ENCODE results near the gene RC3H1. TPM values are rescaled to one million over a fixed set of nuclear protein-coding genes. Genes with fewer than 3 reads are reported as not detected.

Gene RC3H1
- total and polyA plus RNA-seq, 4 donors = 4.5 to 51.7 (median 19.7) TPM

DNA sequence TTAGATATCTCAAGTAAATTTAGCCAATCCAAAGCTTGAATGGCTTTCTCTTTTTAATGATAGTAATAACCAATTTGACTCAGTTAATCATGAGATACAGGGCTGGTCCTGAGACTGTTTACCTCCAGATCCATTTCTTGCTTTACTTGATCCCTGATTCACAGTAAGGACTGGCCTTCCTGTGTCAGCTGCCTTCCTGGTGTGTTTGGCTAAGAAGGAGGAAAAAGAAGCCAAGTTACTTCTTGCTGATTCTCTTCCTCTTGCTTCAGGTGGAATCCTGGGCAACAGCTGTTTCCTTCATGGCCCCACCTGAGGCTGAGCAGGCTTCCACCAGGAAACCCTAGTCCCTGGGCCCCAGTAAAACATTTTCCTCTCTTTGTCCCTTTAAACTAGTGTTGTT, 14.6 kb upstream of the RC3H1 start:
- Histone ChIP-seq H3K4me3 (ENCODE audit: low read length in 2 of 2) (no peak overlapping the region), H3K9me3 (ENCODE audit: control insufficient read depth, low read length) (no peaks in the 10 kb centered on the region), H3K4me1 (ENCODE audit: control insufficient read depth in 1 of 2, insufficient read depth in 2 of 2, low read length in 2 of 2) (no peaks in the 10 kb centered on the region), H3K27ac (ENCODE audit: low read depth in 1 of 2, low read length in 2 of 2) (no peak overlapping the region), H3K27me3 (ENCODE audit: control insufficient read depth in 1 of 2, insufficient read depth in 2 of 2, low read length in 1 of 2) (no peaks in the 10 kb centered on the region), H3K36me3 (ENCODE audit: control insufficient read depth in 1 of 2, insufficient read depth in 2 of 2, low read length in 1 of 2) (no peaks in the 10 kb centered on the region)
- DNase-seq (no peak), ATAC-seq (ENCODE audit: low FRiP score) (no peak)
- intact Hi-C loops (cut with DNase I) = no loop called here

DNA sequence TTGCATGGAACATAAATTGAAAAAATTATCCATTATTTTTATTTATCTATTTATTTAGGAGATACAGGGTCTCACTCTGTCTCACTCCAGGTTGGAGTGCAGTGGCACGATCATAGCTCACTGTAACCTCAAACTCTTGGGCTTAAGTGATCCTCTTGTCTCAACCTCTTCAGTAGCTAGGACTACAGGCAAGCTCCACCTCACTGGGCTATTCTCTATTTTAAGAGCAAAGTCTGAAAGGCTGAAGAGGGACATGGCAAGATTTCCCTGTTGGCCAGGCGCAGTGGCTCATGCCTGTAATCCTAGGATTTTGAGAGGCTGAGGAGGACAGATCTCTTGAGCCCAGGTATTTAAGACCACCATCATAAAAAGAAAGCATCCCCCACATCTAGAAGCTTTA, 14.0 kb upstream of the RC3H1 start:
- H3K4me1 ChIP-seq (ENCODE audit: control insufficient read depth in 1 of 2, insufficient read depth in 2 of 2, low read length in 2 of 2) = no peaks in the 10 kb centered on the region
- H3K27ac ChIP-seq (ENCODE audit: low read depth in 1 of 2, low read length in 2 of 2) = no peak overlapping the region
- no peak overlapping the region for H3K4me3 ChIP-seq (ENCODE audit: low read length in 2 of 2)
- ATAC-seq (ENCODE audit: low FRiP score) = no peak
- intact Hi-C loops (cut with DNase I) = no loop called here
- 91 to 92% methylated on average over 2 of the region's 2 CpGs for WGBS, 2 donors
- H3K9me3 ChIP-seq (ENCODE audit: control insufficient read depth, low read length) = no peaks in the 10 kb centered on the region
- no peaks in the 10 kb centered on the region for H3K36me3 ChIP-seq (ENCODE audit: control insufficient read depth in 1 of 2, insufficient read depth in 2 of 2, low read length in 1 of 2)
- DNase-seq = no peak
- H3K27me3 ChIP-seq (ENCODE audit: control insufficient read depth in 1 of 2, insufficient read depth in 2 of 2, low read length in 1 of 2) = no peaks in the 10 kb centered on the region

DNA sequence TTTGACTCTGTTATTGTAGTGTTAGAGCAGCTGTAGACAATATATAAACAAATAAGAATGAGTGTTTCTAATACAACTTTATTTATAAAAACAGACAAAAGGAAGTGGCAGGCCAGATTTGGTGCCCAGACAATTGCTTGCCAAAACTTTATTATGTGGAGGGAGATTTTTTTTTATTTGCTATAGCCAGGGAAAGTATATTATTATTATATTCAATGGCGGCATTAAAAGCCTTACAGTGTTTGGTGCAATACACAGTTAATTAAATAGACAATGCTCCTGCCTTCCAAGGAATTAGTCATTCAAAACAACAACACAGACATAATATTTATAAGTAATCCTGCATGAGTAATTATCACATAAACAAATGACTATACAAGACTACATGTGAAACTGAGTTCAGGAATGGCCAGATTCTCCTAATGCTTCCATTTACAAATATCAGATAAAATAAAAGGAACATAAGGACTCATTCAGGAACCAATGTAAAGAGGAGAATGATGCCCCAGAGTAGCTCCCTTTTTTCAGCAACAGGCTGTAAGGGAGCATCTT, 10.6 kb upstream of the RC3H1 start:
- Histone ChIP-seq H3K4me3 (ENCODE audit: low read length in 2 of 2) (no peak overlapping the region), H3K4me1 (ENCODE audit: control insufficient read depth in 1 of 2, insufficient read depth in 2 of 2, low read length in 2 of 2) (no peaks in the 10 kb centered on the region), H3K9me3 (ENCODE audit: control insufficient read depth, low read length) (no peaks in the 10 kb centered on the region), H3K36me3 (ENCODE audit: control insufficient read depth in 1 of 2, insufficient read depth in 2 of 2, low read length in 1 of 2) (no peaks in the 10 kb centered on the region), H3K27me3 (ENCODE audit: control insufficient read depth in 1 of 2, insufficient read depth in 2 of 2, low read length in 1 of 2) (no peaks in the 10 kb centered on the region), H3K27ac (ENCODE audit: low read depth in 1 of 2, low read length in 2 of 2) (no peak overlapping the region)
- WGBS, 2 donors = 92 to 94% methylated on average over 1 of the region's 1 CpG
- intact Hi-C loops (cut with DNase I) = no loop called here
- ATAC-seq (ENCODE audit: low FRiP score) = no peak
- DNase-seq = no peak

DNA sequence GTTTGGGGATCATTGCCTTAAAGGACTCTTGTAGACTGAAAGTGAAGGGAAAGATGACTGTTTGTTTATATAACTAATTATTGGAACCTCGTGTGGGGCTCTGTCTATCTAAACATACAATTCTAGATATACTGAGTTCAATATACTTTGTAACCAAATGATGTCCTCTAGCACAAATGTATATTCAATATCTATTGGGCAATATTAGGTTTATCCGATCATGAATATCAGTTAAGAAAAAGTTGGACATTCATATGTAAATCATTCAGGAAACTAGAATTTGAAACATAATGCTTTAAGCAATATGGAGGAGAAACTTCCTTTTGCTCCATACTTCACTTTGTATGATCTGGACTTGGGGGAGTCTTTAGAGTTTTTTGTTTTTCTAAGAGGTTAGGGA, 8.9 kb upstream of the RC3H1 start:
- 63% methylated on average over 2 of the region's 2 CpGs for WGBS, 2 donors
- Histone ChIP-seq H3K4me3 (ENCODE audit: low read length in 2 of 2) (no peak overlapping the region), H3K9me3 (ENCODE audit: control insufficient read depth, low read length) (no peaks in the 10 kb centered on the region), H3K27ac (ENCODE audit: low read depth in 1 of 2, low read length in 2 of 2) (no peak overlapping the region), H3K36me3 (ENCODE audit: control insufficient read depth in 1 of 2, insufficient read depth in 2 of 2, low read length in 1 of 2) (no peaks in the 10 kb centered on the region), H3K27me3 (ENCODE audit: control insufficient read depth in 1 of 2, insufficient read depth in 2 of 2, low read length in 1 of 2) (no peaks in the 10 kb centered on the region), H3K4me1 (ENCODE audit: control insufficient read depth in 1 of 2, insufficient read depth in 2 of 2, low read length in 2 of 2) (no peaks in the 10 kb centered on the region)
- ATAC-seq (ENCODE audit: low FRiP score) (no peak), DNase-seq (no peak)
- intact Hi-C loops (cut with DNase I) = no loop called here

DNA sequence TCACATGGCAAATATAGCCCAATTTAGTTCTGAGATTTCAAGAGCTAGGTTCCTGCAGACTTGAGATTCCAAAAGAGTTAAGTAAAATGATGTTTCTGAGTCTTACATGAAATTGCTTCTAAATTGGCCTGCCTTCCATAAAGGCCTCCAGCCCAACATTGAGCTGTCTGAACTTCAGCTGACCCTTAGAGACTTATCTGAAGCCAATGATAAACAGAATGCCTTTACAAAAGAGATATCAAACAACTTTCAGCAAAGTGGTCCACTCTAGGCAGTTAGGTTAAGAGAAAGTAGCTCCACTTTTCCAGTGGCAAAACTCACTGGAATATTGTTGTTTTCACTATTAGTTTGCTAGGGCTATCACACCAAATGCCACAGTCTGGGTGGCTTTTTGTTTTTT, 6.3 kb upstream of the RC3H1 start:
- DNase-seq = no peak
- H3K27me3 ChIP-seq (ENCODE audit: control insufficient read depth in 1 of 2, insufficient read depth in 2 of 2, low read length in 1 of 2) = no peaks in the 10 kb centered on the region
- intact Hi-C loops (cut with DNase I) = loop anchor here in 1 of 2 donors (10.0 kb wide), 1 partner anchor 166 kb away; no protein-coding TSS in a partner anchor

DNA sequence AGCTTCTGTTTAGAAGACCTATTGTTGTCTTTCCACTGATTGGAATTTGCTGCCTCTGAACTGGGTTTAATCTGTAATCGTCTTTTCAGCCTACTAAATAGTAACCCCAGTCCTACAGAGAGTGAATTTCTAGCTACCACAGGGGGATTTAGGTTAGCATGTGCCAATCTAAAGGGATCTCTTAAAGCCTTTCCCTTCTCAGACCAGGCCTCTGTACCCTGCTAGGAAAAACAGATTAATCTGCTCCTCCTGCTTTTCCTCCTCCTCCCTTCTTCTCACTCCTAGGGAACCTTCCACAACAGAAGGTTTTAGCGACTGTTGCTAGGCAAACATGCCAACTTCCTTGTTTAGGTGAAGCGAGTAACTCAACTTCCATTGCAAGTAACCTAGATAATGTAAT, 1.3 kb upstream of the RC3H1 start:
- H3K36me3 ChIP-seq (ENCODE audit: control insufficient read depth in 1 of 2, insufficient read depth in 2 of 2, low read length in 1 of 2) = no peaks in the 10 kb centered on the region
- no peak overlapping the region for H3K4me3 ChIP-seq (ENCODE audit: low read length in 2 of 2)
- ATAC-seq (ENCODE audit: low FRiP score) = no peak
- no peak for DNase-seq
- 51% methylated on average over 3 of the region's 3 CpGs for WGBS, 2 donors
- H3K27ac ChIP-seq (ENCODE audit: low read depth in 1 of 2, low read length in 2 of 2) = no peak overlapping the region
- intact Hi-C loops (cut with DNase I) = loop anchor here in 1 of 2 donors (5.0 to 10.0 kb wide), 3 partner anchors 134 to 171 kb away; partner anchors contain the start of genes GAS5, RABGAP1L and ZBTB37
- no peaks in the 10 kb centered on the region for H3K9me3 ChIP-seq (ENCODE audit: control insufficient read depth, low read length)
- H3K4me1 ChIP-seq (ENCODE audit: control insufficient read depth in 1 of 2, insufficient read depth in 2 of 2, low read length in 2 of 2) = peaks cover 0 to 2% of the 10 kb centered on the region in 2 donors
- H3K27me3 ChIP-seq (ENCODE audit: control insufficient read depth in 1 of 2, insufficient read depth in 2 of 2, low read length in 1 of 2) = no peaks in the 10 kb centered on the region

More for the DNA sequence above, 6.3 kb upstream of the RC3H1 start:
- Histone ChIP-seq H3K27ac (ENCODE audit: low read depth in 1 of 2, low read length in 2 of 2) (no peak overlapping the region), H3K36me3 (ENCODE audit: control insufficient read depth in 1 of 2, insufficient read depth in 2 of 2, low read length in 1 of 2) (no peaks in the 10 kb centered on the region), H3K4me1 (ENCODE audit: control insufficient read depth in 1 of 2, insufficient read depth in 2 of 2, low read length in 2 of 2) (no peaks in the 10 kb centered on the region), H3K4me3 (ENCODE audit: low read length in 2 of 2) (no peak overlapping the region), H3K9me3 (ENCODE audit: control insufficient read depth, low read length) (no peaks in the 10 kb centered on the region)
- ATAC-seq (ENCODE audit: low FRiP score) = no peak

DNA sequence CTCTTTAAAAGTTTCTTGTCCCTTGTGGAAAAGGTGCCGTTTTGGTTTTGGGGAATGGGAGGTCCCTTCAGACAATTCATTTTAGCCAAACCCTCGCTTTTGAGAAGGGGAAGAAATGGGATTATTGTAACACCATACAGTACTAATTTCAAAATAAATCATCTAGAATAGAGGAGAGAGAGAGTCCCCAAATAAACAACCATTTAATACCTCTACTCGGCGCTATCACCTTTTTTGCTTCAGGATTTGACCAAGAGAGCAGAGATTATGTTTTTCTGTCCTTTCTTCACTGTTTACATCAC, 770 bp upstream of the RC3H1 start:
- intact Hi-C loops (cut with DNase I) = loop anchor here in 1 of 2 donors (5.0 to 10.0 kb wide), 3 partner anchors 134 to 172 kb away; partner anchors contain the start of genes GAS5, RABGAP1L and ZBTB37
- WGBS, 2 donors = 35 to 37% methylated on average over 4 of the region's 4 CpGs
- Histone ChIP-seq H3K27ac (ENCODE audit: low read depth in 1 of 2, low read length in 2 of 2) (peak overlapping the region; percentile 92 to 97), H3K36me3 (ENCODE audit: control insufficient read depth in 1 of 2, insufficient read depth in 2 of 2, low read length in 1 of 2) (no peaks in the 10 kb centered on the region), H3K4me1 (ENCODE audit: control insufficient read depth in 1 of 2, insufficient read depth in 2 of 2, low read length in 2 of 2) (peaks cover under 1 to 2% of the 10 kb centered on the region in 2 donors), H3K27me3 (ENCODE audit: control insufficient read depth in 1 of 2, insufficient read depth in 2 of 2, low read length in 1 of 2) (no peaks in the 10 kb centered on the region), H3K4me3 (ENCODE audit: low read length in 2 of 2) (peak overlapping the region; percentile 66 to 85), H3K9me3 (ENCODE audit: control insufficient read depth, low read length) (no peaks in the 10 kb centered on the region)
- ATAC-seq (ENCODE audit: low FRiP score) (no peak), DNase-seq (no peak)

DNA sequence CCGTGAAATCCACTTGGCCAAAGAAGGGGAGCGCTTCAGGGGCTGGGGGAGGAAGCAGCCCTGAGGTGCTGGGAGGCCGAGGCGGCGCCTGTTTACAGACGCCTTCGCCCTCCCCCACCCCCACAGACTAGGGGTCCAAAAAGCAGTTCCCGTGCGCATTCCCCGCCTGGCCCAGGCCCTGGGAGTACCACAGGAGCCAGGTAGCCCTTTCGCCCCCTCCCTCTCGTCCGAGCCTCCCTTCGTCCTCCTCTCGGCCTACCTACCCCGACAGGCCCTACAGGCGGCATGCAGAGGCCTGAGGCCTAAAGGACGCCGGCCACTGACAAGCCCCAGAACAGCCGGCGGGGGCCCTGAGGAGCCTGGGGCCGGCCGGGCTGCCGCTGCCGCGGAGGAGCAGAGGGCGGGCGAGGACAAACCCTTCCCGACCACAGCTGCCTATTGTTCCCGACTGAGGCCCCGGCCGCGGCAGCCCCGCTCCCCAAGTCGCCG, 522 bp downstream of the RC3H1 start:
- ATAC-seq (ENCODE audit: low FRiP score) = peak; percentile 83
- Histone ChIP-seq H3K4me3 (ENCODE audit: low read length in 2 of 2) (peak overlapping the region; percentile 66 to 85), H3K27me3 (ENCODE audit: control insufficient read depth in 1 of 2, insufficient read depth in 2 of 2, low read length in 1 of 2) (no peaks in the 10 kb centered on the region), H3K9me3 (ENCODE audit: control insufficient read depth, low read length) (no peaks in the 10 kb centered on the region), H3K4me1 (ENCODE audit: control insufficient read depth in 1 of 2, insufficient read depth in 2 of 2, low read length in 2 of 2) (peaks cover 2 to 6% of the 10 kb centered on the region in 2 donors), H3K27ac (ENCODE audit: low read depth in 1 of 2, low read length in 2 of 2) (peak overlapping the region; percentile 46 to 79), H3K36me3 (ENCODE audit: control insufficient read depth in 1 of 2, insufficient read depth in 2 of 2, low read length in 1 of 2) (no peaks in the 10 kb centered on the region)
- peak; percentile 63 to 82 for DNase-seq
- 0 to 1% methylated on average over 29 to 36 of the region's 36 CpGs for WGBS, 2 donors
- intact Hi-C loops (cut with DNase I) = loop anchor here in 1 of 2 donors (5.0 to 10.0 kb wide), 3 partner anchors 136 to 173 kb away; partner anchors contain the start of genes GAS5, RABGAP1L and ZBTB37

DNA sequence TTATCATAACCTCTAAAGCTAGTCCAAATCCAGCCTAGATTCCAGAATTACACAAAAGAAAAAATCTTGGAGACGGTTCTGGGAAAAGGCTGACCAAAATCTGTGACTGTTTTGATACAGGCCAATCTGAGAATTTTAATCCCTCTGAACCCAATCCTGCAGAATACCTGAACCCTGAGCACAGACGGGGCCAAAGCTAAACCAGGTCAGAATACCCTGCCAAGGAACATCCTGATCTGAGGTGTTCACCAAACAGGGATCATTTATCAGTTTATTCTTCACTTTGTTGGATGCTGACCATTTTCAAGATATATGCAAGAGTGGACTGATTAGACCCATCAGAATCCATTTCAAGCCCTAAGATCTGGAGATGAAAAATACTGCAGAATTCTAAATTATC, 3.6 kb downstream of the RC3H1 start:
- Histone ChIP-seq H3K4me3 (ENCODE audit: low read length in 2 of 2) (no peak overlapping the region), H3K9me3 (ENCODE audit: control insufficient read depth, low read length) (no peaks in the 10 kb centered on the region), H3K4me1 (ENCODE audit: control insufficient read depth in 1 of 2, insufficient read depth in 2 of 2, low read length in 2 of 2) (peaks cover 4 to 6% of the 10 kb centered on the region in 2 donors), H3K27me3 (ENCODE audit: control insufficient read depth in 1 of 2, insufficient read depth in 2 of 2, low read length in 1 of 2) (no peaks in the 10 kb centered on the region), H3K36me3 (ENCODE audit: control insufficient read depth in 1 of 2, insufficient read depth in 2 of 2, low read length in 1 of 2) (no peaks in the 10 kb centered on the region), H3K27ac (ENCODE audit: low read depth in 1 of 2, low read length in 2 of 2) (no peak overlapping the region)
- intact Hi-C loops (cut with DNase I) = no loop called here
- DNase-seq (no peak), ATAC-seq (ENCODE audit: low FRiP score) (no peak)
- WGBS, 2 donors = 20 to 21% methylated on average over 2 of the region's 2 CpGs

Data from aorta (tissue), 5 donors.